NCI-H2081 treated with DMSO at 0.1 percent for 48 hours (cell line): Measurements from ENCODE around the gene AOAH.

Source experiments
- DNase-seq: peaks from one replicate; lab custom pipeline; 2025; lab: John Stamatoyannopoulos, UW

AOAH gene

DNA sequence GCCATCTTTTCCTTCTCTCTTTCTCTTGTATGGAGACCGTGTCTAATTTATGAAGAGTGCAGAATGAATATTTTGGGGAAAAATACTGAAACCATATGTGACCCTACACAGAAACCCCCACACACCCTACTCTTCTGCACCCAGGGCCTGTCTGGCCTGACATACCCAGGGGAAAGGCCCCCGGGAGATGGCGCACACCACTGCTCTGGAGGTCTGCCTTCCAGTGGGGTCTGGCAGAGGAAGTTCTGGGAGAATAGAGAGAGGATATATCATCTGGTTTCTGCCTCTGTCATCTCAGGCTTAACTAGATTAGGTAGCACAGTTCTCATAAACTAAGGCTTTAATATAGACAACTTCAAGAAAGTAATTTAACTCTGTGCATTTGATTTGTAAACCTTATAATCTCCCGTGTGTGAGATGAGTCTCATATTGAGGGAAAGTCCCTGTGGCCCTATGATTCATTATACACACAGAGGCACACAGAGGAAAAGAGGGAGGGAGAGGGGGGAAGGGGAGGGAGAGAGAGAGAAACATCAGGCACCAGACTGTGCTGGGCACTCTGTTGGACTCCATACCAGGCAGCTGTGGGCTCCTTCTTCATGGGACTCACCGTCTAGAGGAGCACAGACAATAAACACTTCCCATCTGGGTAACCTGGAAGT, 123.3 kb downstream of the AOAH start:
- no peak for DNase-seq

DNA sequence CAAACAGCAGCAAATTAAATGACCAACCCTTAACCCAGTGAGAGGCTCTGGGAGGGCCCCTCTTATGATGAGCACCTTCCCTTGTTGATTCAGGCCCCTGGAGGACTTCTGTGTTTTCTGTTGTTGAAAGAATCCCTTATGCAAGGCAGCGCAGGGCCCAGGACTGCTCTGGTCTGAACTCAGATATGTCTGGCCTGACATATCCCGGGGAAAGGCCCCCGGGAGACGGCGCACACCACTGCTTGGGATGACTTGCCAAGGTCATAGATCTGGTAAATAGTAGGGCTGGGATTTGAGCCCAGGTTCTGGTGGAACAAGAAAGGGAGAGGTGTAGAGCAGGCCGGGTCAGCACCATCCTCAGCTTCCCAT, 124.0 kb downstream of the AOAH start:
- DNase-seq: no peak

DNA sequence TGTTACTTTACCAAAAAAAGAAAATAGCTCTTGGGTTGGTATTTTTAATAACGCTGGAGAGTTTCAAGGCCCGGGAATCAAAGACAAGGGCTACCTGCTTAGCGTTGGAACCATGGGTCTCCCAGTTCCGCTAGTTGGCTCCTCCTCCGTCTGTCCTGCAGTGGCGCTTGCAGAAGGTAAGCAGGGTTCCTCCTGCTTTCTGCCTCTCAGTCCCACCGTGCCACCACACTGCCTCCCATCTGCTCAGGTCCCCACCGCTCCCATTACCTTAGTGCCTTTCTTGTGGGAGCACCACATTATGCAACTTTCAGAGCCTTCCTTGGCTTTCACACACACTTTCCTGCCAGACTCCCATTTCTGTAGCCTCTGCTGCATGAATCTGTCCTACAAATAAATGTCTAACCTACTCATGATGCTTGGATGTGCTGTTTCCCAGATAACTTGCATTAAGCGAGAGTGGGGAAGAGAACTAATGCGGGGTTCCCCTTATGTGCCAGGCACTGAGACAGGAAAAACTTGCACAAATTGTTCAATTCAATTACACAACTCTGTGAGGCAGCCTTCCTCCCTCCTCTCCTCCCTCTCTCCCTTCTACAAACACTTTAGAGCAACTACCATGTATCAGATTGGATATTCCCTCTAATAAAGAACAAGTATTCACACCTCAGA, 124.5 kb downstream of the AOAH start:
- DNase-seq: no peak

DNA sequence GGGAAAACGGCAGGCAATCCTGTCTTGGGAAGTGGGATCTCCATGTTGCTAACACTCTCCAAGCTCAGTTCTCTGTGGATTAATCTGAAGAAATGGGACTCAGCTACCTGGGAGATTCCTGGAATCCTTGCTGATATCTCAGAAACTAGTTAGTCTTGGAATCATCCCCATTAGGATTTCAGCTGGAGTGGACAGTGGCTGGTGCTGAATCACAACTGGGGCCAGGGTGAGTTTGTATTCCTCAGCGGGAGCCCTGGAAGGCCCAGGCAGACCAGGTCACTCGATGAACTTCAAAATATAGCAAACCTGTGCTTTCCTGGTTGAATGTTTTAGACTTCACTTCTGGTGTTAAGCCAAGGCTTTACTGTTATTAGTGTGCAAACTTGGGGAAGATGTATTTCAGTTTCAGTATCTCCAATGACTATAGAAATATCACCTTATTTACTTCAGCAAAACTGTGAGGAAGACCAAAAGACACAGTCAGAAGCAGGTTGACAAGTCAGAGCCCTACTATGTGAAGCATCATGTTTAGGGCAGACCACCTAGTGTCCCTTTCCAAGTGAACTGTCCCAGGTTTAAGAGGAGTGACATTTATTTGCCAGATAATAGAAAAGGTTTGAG, 126.1 kb downstream of the AOAH start:
- no peak for DNase-seq

DNA sequence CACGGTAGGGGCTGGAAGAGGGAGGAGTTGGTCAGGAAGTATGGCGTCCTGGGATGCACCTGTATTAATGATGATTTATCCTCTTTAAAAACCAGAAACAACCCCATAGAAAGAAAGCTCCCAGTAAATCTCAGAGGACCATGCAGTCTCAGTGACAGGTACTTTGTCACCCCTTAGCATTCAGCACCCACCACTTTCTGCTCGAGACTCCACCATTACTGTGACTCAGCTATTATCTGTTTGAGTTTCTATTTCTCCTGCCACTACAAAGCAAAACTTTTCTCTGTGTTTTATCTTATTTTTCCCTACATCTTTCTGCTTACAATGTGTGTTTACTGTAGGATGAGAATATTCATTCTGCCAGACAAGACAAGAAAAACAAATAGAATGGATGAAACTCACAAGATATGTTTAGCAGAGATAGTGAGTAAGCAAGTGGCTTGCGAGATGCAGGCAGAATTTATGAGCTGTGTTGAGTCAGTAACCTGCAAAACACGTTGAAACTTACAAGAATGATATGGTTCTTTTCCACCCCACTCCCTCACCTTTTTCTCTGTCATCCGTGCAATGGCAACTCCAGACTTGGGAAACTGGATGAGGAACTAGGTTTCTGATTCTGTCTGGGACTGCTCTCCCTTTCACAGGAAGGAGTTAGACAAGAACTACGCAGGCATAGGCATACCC, 127.1 kb downstream of the AOAH start:
- DNase-seq: no peak

DNA sequence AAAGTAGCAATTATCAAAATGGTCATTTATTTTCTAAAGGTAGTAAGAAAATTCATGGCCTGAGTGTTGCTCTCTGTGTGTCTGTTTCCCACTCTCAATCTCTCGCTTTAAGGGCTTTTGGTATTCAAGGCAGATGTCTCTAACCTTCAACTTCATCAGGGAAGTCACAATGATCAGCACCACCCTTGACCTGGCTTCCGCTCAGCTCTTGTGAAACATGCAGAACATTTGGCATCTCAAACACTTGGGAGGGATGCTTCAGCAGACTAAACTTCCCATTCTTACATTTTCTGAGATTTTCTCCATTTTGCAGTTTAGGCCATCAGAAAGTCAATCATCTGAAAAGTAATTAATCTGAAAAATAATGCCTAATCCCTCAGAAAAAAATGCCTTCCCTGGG, 129.8 kb downstream of the AOAH start:
- no peak for DNase-seq

DNA sequence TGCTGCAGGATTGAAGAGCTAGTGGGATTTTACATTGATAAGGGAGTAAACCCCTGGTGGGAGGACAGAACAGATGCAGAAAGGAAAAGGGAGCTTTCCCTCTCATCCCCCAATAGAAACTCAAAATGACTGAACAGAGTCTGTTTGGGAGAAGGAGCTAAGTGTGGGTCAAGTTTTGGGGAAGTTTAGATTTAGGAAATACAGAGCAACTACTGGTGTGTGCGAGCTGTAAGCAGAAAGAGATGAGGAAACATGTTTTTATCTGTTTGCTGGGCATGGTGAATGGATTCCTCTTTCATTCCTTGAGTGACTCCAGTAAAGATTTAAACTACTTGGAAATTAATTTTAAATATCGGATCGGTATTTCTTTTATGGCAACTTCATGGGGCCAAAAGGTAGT, 132.7 kb downstream of the AOAH start:
- no peak for DNase-seq

DNA sequence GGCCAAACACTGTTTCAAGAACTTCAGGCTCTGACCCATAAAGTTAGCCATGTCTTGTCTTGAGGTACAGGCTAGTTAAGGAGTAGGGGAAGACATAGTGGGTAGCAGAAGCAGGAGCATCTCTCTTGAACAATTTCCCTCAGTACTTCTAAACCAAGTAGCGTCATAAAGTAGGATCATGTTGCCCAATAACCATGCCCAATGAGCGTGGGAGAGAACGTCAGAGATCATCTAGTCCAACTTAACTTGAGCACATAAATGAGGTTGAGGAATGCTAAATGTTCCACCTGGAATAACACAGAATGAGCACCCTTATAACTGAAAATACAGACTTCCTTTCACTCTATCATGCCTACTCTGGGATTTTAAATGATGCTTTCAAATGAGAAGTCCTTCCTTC, 134.9 kb downstream of the AOAH start:
- DNase-seq: no peak

DNA sequence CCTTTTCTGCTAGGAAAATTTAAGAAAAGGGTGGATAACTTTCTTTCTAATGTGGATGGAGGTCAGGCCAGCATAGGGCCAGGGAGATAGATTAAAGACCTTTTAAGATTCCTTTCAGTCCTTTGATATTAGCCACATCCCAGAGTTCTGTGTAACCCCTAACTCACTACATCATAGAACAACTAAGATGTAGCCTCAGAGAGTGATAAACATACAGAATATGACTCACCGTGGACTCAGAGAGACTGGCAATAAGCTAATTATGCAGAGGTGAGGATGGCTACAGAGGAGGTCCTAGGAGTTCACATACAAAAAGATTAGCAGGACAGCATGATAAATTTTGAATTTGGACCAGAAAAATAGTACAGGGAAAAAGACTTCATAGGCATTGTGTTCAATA, 141.0 kb downstream of the AOAH start:
- DNase-seq: no peak

DNA sequence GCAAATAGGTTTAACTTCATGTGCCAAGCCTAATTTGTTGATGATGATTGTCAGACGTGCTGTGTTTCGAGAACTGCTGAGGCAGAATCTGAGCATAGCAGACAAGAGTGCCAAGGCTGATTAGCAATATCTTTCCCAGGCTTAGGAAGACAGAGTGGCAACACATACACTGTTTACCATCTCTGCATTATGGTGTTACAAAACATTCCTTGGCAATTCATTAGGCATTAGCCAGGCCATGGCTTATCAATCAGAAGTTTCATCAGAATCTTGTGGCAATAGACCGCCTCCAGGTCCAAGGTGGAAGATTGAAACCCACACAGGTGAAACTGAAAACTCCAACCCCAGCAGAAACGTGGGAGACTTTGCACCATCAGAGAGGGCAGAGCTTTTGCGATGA, 148.5 kb downstream of the AOAH start:
- DNase-seq: no peak

DNA sequence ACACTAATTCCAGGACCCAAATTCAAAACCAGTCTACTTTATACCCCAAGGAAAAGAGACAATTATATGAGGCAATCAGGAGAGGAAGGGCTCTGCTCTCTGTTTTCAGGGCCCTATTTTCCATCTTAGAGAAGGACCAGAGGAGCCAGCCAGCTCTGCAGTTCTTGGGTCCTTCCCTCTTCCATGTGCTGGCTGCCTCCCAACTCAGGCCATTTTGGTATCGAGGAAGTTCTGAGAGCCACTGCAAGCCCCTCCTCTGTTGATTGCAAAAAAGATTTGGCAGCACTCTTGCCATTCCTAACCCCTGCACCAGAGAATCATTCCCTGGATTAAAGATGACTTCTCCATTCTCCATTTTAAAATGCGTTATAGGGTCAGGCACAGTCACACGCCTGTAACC, 151.2 kb downstream of the AOAH start:
- DNase-seq: no peak

DNA sequence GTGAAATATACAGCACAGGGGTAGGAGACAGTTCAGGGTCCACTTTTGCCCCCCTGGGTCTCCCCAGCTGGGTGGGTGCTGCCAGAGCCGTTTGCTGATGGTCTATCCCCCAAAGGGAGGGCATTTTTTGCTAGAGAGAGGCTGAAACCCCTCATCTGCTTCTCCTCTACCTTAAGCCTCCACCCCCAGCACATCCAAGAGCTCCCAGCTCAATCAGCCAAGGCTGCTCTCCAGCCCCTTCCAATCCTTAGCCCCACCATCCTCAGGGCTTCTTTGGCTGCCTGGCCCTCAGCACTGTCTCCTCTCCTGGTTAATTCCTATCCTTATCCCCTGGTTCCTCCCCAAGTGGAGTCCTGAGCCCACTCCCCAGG, 153.1 kb downstream of the AOAH start:
- DNase-seq: no peak

DNA sequence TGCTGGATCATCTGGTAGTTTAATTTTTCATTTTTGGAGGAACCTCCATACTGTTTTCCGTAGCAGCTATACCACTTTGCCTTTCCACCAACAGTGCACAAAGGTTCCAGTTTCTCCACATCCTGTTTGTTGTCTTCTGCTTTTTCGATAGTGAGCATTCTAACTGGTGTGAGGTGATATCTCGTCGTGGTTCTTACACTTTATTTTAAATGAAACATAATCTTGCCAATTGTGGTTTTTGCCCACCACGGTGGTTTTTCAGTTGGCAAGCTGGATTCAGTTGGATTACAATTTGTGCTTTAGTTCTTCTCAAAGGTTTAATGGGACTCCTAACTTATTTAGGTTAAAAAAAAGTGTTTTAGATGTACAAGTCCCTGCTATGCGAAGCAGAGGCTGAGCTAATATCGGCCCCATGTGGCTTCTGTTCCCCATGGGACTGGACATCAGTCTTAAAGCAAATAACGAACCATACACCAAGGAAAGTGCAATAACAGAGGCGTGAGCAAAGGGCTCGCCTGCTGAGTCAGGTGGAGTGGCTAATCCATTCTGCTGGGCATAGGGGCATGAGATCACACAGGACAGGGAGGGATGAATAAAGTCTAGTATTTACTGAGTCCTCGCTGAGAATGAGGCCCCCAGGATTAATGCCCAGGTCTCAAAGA, 153.6 kb downstream of the AOAH start:
- no peak for DNase-seq

DNA sequence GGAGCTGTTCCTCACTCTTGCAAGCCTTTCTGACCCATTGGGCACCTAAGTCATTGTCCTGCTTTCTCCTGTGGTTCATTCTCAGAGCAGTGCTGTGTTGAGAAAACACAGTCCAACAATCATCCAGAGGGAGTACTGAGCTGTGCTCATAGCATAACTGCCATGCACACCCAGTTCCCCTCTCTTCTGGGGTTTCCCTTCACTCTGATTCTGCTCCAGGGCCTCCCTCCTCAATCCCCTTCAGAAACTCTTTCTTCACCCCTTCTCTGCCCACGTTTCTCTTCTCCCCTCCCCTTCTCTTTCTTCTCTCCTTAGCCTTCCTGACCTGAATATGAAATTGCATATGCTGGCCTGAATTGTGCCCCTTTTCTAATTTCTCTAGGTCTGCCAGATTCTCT, 155.8 kb downstream of the AOAH start:
- DNase-seq: no peak

DNA sequence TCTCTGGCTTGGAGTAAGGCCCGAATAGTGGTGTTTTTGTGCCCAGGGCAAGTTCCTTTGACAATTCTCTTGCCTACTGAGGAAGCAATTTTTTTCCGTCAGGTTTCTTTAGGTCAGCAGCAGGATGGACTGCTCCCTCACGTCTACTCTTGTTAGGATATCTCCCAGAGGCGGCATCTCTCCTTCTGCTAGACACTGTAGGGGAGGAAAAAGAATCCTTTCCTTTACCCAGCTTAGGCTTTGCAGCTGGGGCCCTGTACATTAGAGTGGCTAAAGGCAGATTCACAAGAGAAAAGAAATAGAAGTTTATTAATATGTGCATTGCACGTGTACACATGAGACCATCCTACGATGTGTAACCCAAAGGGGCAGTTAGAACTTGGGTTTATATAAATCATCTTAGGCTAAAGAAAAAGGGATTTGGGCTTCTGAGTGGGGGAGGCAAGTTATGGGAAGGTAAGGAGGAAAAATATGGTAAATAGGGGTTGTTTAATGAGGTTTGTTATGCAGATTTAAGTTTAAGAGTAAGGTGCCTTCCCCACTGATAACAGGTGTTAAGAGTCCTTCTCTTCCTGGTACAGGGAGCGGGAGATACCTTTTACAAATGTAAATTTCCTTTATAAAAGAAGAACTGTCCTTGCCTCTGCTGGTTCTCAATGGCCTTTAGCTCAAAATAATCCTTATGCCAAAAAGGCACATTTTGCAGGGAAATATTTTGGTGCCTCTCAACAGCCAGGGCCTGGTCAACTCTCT, 156.4 kb downstream of the AOAH start:
- DNase-seq: no peak

DNA sequence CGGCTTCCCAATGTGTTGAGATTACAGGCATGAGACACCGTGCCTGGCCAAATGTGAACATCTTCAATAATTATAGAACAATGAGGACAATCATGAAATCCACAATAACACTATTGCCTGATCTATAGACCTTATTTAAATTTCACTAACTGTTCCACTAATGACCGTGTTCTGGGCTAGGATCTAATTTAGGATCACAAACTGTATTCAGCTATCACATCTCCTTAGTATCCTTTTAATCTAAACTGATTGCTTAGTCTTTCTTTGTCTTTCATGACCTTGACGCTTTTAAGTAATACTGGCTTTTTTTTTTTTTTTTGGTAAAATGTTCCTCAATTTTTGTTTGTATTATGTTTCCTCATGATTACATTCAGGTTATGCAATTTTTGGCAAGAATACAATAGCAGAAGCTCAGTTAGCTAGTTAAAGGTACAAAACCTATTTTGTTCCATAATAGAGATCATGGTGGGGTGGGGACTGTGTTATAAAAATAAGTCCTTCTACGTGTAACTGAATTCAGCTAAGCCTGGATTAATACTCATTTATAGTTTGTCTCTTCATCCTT, 158.4 kb downstream of the AOAH start:
- no peak for DNase-seq

DNA sequence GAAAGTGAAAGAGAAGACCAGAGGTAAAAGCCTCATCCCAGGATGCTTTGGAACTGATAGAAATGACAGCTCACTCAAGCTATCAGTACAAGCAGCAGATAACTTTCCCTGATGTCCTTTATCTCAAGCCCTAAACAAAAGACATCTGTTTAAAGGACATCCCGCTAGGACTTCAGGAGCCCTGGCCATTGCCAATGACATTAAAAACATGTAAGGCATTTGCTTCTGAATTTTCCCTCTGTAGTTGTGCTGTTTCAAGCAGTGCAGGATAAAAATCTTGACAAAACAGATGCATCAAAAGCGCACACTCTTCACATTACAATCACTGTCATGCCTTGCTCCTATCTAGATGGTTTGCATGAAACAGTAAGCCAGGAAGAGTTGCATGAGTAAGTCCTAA, 159.8 kb downstream of the AOAH start:
- no peak for DNase-seq

DNA sequence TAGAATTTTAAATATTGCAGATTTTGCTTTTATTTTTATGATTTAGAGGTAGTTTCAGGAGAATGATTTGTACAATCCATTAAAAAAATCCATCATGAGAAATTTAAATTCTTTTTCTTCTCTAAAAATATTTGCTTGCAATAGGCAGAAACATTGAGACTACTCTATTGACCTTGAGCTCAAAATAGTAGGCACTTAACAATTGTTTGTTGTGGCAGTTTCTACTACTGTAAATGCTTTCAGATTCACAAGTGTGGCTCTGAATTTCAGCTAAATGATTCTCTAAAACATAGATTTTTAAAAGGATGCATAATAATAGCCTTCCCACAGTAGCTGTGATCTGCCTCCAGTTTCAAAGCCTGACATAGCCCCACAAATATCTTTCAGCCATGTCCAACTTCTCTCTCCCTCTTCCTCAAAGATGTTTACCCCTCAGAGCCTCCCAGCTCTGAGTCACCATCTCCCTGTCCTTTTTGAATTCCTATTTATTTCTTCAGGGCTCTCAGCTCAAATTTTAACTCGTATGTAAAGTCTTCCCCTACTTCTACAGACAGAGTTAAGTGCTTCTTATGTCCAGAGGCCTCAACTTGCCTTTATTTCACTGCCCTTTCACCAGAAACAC, 160.5 kb downstream of the AOAH start:
- DNase-seq: no peak

DNA sequence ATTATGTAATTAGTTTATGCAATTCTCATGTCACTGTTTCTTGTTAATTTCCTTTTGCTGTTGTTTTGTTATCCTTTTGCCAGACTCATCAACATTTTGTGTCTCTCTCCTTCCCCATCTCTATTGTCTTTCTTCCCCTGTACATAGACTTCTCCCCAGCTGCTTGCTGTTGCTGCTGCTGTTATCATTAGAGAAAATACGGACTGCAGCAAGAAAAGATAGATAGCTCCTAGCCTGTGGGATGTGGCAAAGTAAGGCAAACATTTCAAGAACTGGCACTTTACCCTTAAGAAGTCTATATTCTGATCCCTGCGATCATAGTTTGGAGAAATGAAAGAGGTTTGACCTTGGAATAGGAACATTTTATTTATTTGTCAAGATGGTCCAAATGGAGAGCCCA, 162.2 kb downstream of the AOAH start:
- no peak for DNase-seq

DNA sequence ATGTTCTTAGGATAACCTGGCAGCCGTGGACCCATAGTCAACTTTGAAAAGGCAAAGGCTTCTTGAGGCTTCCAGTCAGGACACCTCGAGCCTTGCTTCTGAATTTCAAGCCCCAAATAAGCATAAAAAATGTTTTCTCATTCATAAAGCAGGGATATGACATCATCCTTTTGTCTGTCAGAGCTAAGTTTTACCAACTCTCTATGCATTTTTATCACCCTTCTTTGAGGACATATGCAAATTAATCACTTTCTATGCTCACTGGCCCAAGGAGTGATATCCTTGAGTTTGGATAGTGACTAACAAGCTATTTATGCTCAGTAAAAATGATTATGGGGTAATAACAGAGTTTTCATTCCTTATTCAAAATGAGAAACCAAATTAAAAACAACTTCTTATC, 175.3 kb downstream of the AOAH start:
- no peak for DNase-seq

DNA sequence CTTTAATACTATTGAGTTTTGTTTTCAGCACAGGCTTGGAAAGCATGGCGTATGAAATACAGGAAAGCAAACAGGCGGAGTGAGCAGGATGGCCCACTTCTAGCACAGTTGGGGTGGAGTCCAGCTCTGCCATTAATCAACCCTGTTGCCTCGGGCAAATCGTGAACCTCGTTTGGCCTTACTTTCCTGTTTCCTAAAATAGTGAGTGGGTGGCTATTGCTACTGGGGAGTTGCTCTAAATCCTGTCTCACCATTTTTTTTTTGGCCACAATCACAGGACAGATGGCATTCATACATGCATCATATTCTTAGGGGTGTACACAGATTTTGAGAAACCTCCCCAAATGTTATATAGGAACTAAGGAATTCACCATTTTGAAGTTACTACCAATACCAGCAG, 176.9 kb downstream of the AOAH start:
- no peak for DNase-seq
